ENCODE measurements around the gene HEMK1. TPM values are rescaled to one million over a fixed set of nuclear protein-coding genes. Genes with fewer than 3 reads are reported as not detected.

Gene HEMK1
- total and polyA plus RNA-seq, 2 donors (not counting 1 experiment from before 2014, with no cell fraction given), result 34.2 to 43.0 TPM

DNA sequence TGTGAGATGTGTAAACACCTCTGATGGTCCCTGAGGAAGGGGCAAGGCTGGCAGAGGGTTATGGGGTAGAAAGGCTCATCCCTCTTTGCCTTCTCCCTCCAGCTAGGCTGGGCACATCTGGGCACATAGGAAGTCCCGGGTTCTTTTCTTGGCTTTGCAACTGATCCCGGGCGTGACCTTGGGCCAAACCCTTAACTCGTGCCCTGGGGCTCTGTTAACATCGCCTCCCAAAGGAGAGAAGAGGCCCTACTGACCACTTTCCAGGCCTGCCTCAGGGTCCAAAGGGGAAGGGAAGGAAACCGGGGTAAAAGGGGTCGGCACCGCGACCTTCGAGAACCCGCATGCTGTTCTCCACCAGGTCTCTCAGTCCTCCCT, 2.3 kb upstream of the HEMK1 start:
- Histone ChIP-seq H3K79me2 (ENCODE audit: control insufficient read depth, insufficient read depth, low read length) (peaks cover 4% of the 10 kb centered on the region), H2AFZ (ENCODE audit: insufficient read depth, low read depth, low read length, poor library complexity, severe bottlenecking) (peak overlapping the region; percentile 95), H3K9ac (ENCODE audit: low read length) (peak overlapping the region; percentile 74), H3K27me3 (replicated peaks in 1 of 4; ENCODE audit: control extremely low read depth in 1 of 4, control insufficient read depth in 3 of 4, insufficient read depth in 4 of 4, low read length in 3 of 4) (no peaks in the 10 kb centered on the region), H3K27ac (ENCODE audit: low read length in 2 of 2) (peak overlapping the region in 1 of 2 donors; percentile 47), H3K4me1 (ENCODE audit: control insufficient read depth in 2 of 2, insufficient read depth in 2 of 2, low read length in 2 of 2) (peaks cover 16 to 34% of the 10 kb centered on the region in 2 donors), H3K4me2 (replicated peaks; ENCODE audit: low read depth, low read length, poor library complexity, severe bottlenecking) (peak overlapping the region; percentile 97), H3K36me3 (replicated peaks in 1 of 2; ENCODE audit: control extremely low read depth in 1 of 2, control insufficient read depth in 1 of 2, extremely low read depth in 1 of 2, insufficient read depth in 2 of 2, low read length in 1 of 2) (no peaks in the 10 kb centered on the region), H3K4me3 (ENCODE audit: control extremely low read depth in 1 of 5, extremely low read depth in 1 of 5, insufficient read depth in 1 of 5, low read depth in 2 of 5, low read length in 4 of 5) (peak overlapping the region in 4 of 5 experiments; percentile 50 to 93 (median 62)), H3K9me3 (ENCODE audit: control extremely low read depth in 1 of 3, control insufficient read depth in 2 of 3, insufficient read depth in 1 of 3, low read length in 2 of 3) (no peaks in the 10 kb centered on the region), H4K20me1 (ENCODE audit: control insufficient read depth, insufficient read depth, low read length, poor library complexity, severe bottlenecking) (no peaks in the 10 kb centered on the region)
- Mint-ChIP-seq H3K4me3 (peak overlapping the region; percentile 93), H3K27ac (no peak overlapping the region), H3K27me3 (no peaks in the 10 kb centered on the region), H3K9me3 (ENCODE audit: insufficient read depth) (no peaks in the 10 kb centered on the region), H3K4me1 (peaks cover 32% of the 10 kb centered on the region)
- ChIA-PET POLR2A (interaction anchor here (1.2 to 1.7 kb wide), 4 partner anchors 45 to 230 kb away, joined by 4 to 8 read pairs (median 5); partner anchors contain the start of genes CISH and RASSF1), CTCF (interaction anchor here (0.9 to 16.8 kb wide), 7 partner anchors 17 to 819 kb away, joined by 3 to 541 read pairs (median 3); partner anchors contain the start of genes CISH, MANF and MAPKAPK3)
- WGBS (ENCODE audit: insufficient coverage), result 22% methylated on average over 6 of the region's 11 CpGs
- TF ChIP-seq, protein P1, sequence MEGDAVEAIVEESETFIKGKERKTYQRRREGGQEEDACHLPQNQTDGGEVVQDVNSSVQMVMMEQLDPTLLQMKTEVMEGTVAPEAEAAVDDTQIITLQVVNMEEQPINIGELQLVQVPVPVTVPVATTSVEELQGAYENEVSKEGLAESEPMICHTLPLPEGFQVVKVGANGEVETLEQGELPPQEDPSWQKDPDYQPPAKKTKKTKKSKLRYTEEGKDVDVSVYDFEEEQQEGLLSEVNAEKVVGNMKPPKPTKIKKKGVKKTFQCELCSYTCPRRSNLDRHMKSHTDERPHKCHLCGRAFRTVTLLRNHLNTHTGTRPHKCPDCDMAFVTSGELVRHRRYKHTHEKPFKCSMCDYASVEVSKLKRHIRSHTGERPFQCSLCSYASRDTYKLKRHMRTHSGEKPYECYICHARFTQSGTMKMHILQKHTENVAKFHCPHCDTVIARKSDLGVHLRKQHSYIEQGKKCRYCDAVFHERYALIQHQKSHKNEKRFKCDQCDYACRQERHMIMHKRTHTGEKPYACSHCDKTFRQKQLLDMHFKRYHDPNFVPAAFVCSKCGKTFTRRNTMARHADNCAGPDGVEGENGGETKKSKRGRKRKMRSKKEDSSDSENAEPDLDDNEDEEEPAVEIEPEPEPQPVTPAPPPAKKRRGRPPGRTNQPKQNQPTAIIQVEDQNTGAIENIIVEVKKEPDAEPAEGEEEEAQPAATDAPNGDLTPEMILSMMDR (IDR thresholded peaks at IDR 0.05), result no peak
- no peak for TF ChIP-seq EZH2 (IDR thresholded peaks at IDR 0.05; ENCODE audit: borderline replicate concordance, insufficient read depth, low read depth, low read length, poor library complexity, severe bottlenecking)
- no peak for ATAC-seq (ENCODE audit: low read depth)
- DNase-seq, result no peak
- intact Hi-C loops (cut with micrococcal nuclease), result loop anchor here (1.0 to 5.0 kb wide), 2 partner anchors 50 to 818 kb away; partner anchors contain the start of gene MANF

All from B cell (primary cell).